ENCODE results near the gene GPR161.
A peak's percentile ranks its signal among the peaks of the same experiment; 100 is the strongest.

The GPR161 gene

GRCh38 chr1:168092566-168093355 is 44.0 kb downstream of the GPR161 start:
- TF ChIP-seq POLR2A (IDR thresholded peaks at IDR 0.05; ENCODE audit: low read depth, low read length): no peak
- FAIRE-seq (no peak), DNase-seq (ENCODE audit: insufficient read length, low spot score) (no peak)

- 0 out of 2 replicates have a peak, but pooled peaks have one; percentile 12 for TF ChIP-seq POLR2A (IDR thresholded peaks at IDR 0.05; ENCODE audit: low read depth, low read length)
- FAIRE-seq (no peak), DNase-seq (ENCODE audit: insufficient read length, low spot score) (no peak)
Observed at GRCh38 chr1:168091720-168092550, 44.8 kb downstream of the GPR161 start.

DNA sequence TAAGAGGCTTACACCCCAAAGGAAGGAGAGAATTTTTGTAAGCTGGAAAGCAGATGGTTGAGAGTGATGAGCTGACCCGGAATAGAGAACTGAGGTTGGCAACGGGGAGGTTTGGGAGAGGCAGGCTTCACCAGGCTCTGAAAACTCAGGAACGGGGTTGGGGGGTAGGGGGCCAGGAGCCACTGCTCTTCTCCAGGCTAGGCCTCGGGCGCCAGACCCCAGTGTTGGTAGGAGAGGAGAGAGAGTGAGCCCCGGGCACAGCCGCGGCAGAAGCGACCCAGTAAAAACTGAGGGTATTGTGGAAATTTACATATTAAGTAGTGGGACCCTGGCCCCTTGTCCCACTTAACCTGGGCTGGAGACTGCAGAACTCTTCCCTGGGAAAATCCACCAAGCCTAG is 45.7 kb downstream of the GPR161 start:
- DNase-seq (ENCODE audit: insufficient read length, low spot score) (no peak), FAIRE-seq (no peak)
- no peak for TF ChIP-seq POLR2A (IDR thresholded peaks at IDR 0.05; ENCODE audit: low read depth, low read length)

DNA sequence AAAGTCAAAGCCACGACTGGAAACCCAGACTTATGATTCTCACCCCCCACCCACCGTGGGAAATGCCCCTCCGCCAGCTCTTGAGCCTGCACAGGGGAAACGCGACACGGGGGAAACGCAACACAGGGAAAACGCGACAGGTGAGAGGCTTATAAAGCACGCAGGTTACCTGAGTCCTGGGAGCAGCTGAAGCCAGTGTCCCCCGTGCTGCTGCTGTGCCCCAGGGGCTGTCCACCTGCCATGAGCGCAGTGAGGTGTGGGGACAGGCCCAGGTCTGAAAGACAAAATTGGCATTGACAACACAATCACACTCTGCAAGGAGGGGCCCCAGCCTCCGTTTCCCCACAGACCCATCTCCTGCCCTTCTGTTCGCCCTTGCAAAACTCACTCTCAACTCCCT is 46.3 kb downstream of the GPR161 start:
- FAIRE-seq: no peak
- no peak for TF ChIP-seq POLR2A (IDR thresholded peaks at IDR 0.05; ENCODE audit: low read depth, low read length)
- DNase-seq (ENCODE audit: insufficient read length, low spot score): no peak

GRCh38 chr1:168089979-168090337 is 46.8 kb downstream of the GPR161 start:
- FAIRE-seq: no peak

DNA sequence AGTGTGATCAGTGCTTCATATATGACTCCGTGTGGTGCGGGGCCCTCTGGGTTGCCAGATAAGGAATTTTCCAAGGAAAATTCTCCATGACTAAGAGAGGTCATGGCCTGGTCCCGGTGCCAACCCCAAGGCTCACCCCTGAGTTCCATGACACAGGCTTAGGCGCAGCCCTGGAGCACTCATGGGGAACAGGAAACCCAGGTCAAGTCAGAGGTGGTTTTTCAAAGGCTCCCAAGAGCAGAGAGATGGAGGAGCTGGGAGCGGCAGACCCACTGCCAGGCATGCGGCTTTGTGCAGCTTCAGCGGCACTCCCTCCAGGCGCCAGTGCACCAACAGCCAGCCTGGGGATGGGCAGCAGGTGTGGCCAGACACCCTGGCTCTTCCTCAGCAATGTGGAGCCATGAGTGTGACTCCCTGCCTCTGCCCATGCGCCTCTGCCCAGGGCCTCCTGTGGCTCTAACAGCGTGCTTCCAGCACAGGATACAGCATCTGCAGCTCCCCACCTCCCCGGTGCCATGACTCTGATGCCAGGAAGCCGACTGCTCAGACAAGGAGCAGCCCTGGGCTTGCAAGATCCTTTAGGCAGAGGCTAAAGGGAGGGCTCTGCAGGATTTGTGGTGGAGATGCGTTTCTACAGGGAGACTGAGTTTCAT is 47.3 kb downstream of the GPR161 start:
- FAIRE-seq: no peak
- no peak for DNase-seq (ENCODE audit: insufficient read length, low spot score)
- no peak for TF ChIP-seq POLR2A (IDR thresholded peaks at IDR 0.05; ENCODE audit: low read depth, low read length)

More at GRCh38 chr1:168089979-168090337, 46.8 kb downstream of the GPR161 start:
- no peak for DNase-seq (ENCODE audit: insufficient read length, low spot score)
- no peak for TF ChIP-seq POLR2A (IDR thresholded peaks at IDR 0.05; ENCODE audit: low read depth, low read length)

DNA sequence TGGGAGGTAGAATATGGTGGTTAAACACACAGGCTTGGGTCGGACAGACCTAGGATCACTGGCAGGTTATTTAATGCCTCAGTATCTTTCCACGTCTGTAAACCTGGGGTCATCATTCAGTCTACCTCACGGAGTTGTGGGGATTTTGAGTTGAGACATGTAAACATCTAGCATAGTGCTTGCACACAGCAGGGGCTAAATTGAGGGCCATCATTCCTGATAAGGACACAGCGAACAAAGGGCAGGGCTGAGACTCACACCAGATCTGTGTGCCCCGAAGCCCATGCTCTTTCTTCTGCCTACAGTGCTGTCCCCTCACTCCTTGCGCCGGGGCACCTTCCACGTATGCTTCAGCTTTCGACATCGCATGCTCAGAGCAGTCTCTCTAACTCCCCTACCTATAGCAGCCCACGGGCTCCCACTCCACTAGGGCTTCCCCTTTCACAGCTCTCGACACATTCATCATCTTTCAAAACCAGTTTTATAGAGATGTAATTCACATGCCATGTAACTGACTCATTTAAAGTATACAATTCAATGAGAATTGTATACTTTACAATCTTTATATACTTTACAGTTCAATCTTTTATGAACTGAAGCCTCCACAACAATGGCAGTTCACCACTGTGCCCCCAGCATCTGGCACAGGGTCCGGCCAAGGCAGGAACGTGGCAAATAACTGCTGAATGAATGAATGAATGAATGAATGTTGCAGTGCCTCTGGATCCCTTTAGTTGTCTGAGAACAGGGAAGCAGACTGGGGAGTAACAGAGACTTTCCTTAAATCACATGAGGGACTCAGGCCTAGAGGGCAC is 48.0 kb downstream of the GPR161 start:
- no peak for DNase-seq (ENCODE audit: insufficient read length, low spot score)
- no peak for FAIRE-seq
- TF ChIP-seq POLR2A (IDR thresholded peaks at IDR 0.05; ENCODE audit: low read depth, low read length): no peak

GRCh38 chr1:168087696-168088095 is 49.0 kb downstream of the GPR161 start:
- no peak for TF ChIP-seq POLR2A (IDR thresholded peaks at IDR 0.05; ENCODE audit: low read depth, low read length)
- FAIRE-seq (no peak), DNase-seq (ENCODE audit: insufficient read length, low spot score) (no peak)

GRCh38 chr1:168086438-168086837 is 50.3 kb downstream of the GPR161 start:
- DNase-seq (ENCODE audit: insufficient read length, low spot score) (no peak), FAIRE-seq (no peak)
- TF ChIP-seq POLR2A (IDR thresholded peaks at IDR 0.05; ENCODE audit: low read depth, low read length): no peak

- no peak for DNase-seq (ENCODE audit: insufficient read length, low spot score)
- no peak for TF ChIP-seq POLR2A (IDR thresholded peaks at IDR 0.05; ENCODE audit: low read depth, low read length)
Observed at GRCh38 chr1:168085401-168085872, 51.3 kb downstream of the GPR161 start.

DNA sequence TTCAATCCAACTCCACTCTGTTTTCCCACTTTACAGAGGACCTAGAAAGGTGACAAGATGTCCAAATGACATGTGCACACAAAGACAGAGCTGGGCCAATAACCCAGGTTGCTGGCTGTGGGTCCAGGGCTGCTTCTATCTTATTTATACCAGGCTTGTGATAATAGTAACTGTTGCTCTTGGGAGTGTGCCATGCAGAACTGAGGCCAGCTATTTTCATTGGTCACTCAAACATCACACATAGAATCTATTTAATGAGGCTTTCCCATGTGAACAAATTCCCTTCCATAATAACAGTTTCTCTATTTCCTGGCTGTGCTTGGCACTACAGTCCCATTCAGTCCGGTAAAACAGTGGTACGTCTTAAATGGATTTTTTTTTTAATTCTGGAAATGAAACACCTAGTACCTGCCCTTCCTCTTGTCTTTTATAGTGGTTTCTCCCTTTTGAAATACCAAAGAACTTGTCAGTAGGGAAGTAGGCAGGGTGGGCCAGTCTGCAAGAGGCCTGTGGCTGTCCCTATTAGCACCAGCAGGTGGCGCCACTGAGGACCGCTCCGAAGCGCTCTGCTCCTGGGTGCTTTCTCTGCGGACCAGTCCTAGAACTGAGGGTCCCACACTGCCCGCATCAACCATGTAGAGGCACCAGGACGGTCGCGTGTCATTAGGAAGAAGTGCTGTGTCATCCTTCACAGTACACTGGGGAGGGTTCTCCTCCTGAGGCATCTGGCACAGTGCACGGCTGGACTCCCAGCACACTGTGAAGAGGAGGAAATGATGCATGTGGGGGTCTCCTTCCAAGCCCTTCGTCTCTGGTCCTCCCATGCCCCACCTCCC is 52.1 kb downstream of the GPR161 start:
- FAIRE-seq: no peak
- no peak for TF ChIP-seq POLR2A (IDR thresholded peaks at IDR 0.05; ENCODE audit: low read depth, low read length)
- no peak for DNase-seq (ENCODE audit: insufficient read length, low spot score)

More at GRCh38 chr1:168085401-168085872, 51.3 kb downstream of the GPR161 start:
- FAIRE-seq: no peak

- no peak for FAIRE-seq
- no peak for DNase-seq (ENCODE audit: insufficient read length, low spot score)
- TF ChIP-seq POLR2A (IDR thresholded peaks at IDR 0.05; ENCODE audit: low read depth, low read length): no peak
Observed at GRCh38 chr1:168083456-168084325, 53.0 kb downstream of the GPR161 start.

Data from H54 (cell line).